ENCODE results near the gene MUL1.

DNA sequence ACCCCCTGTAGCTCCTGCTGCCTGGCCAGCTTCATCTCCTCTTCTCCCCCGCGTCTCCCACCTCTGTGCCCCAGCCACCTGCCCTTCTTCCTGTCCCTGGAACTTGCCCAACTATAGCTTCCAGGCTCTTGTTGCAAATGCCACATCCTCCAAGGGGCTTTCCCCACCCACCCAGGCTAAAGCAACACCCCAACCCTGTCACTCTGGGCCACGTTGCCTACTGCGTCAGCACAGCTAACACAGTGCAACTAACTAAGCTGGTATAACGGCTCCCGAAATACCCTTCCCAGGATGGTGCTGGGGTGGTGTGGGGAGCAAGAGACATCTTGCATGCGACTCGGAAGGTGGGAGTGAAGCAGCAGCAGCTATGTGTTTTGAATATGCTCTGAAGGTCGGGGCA is 41.7 kb downstream of the MUL1 start:
- no peak for TF ChIP-seq ZNF596 (tag by site-specific recombination; IDR thresholded peaks at IDR 0.05)
- no peak for TF ChIP-seq ZNF580 (tag by site-specific recombination; IDR thresholded peaks at IDR 0.05)
- no peak for TF ChIP-seq ZNF274 (IDR thresholded peaks at IDR 0.05; ENCODE audit: low read length)
- no peak for TF ChIP-seq ZNF274 (tag by site-specific recombination; IDR thresholded peaks at IDR 0.05; ENCODE audit: borderline replicate concordance)
- TF ChIP-seq ZFP41 (tag by site-specific recombination; IDR thresholded peaks at IDR 0.05; ENCODE audit: borderline replicate concordance), result no peak
- TF ChIP-seq, protein P1, sequence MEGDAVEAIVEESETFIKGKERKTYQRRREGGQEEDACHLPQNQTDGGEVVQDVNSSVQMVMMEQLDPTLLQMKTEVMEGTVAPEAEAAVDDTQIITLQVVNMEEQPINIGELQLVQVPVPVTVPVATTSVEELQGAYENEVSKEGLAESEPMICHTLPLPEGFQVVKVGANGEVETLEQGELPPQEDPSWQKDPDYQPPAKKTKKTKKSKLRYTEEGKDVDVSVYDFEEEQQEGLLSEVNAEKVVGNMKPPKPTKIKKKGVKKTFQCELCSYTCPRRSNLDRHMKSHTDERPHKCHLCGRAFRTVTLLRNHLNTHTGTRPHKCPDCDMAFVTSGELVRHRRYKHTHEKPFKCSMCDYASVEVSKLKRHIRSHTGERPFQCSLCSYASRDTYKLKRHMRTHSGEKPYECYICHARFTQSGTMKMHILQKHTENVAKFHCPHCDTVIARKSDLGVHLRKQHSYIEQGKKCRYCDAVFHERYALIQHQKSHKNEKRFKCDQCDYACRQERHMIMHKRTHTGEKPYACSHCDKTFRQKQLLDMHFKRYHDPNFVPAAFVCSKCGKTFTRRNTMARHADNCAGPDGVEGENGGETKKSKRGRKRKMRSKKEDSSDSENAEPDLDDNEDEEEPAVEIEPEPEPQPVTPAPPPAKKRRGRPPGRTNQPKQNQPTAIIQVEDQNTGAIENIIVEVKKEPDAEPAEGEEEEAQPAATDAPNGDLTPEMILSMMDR (tag by site-specific recombination; IDR thresholded peaks at IDR 0.05), result no peak
- TF ChIP-seq ZNF423 (tag by site-specific recombination; IDR thresholded peaks at IDR 0.05), result no peak
- no peak for TF ChIP-seq YY1 (tag by site-specific recombination; IDR thresholded peaks at IDR 0.05)
- no peak for TF ChIP-seq ZBTB48 (tag by site-specific recombination; IDR thresholded peaks at IDR 0.05)

Measured in HEK293 (cell line).